ENCODE data around the gene GNRHR. TPM values are rescaled to one million over a fixed set of nuclear protein-coding genes. Genes with fewer than 3 reads are reported as not detected.
"Not testable (repeated sequence)": the region's sequence is repeated elsewhere in the genome, so short reads cannot be mapped to it uniquely, and the experiment has no call there.

The GNRHR gene
- total RNA-seq, 1 donor from 2014 or later: not detected

DNA sequence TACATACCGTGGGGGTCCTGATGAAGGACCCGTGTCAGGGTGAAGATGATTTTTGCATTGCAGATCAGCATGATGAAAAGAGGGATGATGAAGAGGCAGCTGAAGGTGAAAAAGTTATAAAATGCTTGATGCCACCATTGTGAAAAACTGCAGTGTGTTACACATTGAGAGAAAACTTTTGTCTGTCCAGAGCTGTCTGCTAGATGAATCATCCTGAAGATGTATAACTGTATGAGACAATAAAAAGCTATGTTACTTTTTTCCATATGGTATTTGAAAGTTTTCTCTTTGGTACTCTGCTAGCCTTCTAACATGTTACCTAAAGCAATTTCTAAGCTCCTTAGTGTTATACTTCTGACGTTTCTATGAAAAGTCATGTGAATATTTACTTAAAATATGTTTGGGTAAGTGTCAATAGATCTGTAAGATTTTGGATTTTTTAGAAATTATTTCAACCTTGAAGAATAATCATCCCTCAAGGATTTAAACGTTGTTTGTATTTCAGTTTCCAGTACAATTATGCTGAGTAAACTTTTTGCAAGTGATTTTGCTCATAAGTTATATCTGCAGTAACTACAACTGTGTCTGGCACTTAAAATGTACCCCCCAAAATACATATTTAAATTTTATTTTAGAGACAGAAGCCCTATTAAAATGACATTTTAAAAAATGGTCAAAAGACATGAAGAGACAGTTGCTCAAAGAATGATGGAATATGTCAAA is 9.5 kb downstream of the GNRHR start:
- peaks cover 4% of the 10 kb centered on the region for H3K36me3 Mint-ChIP-seq
- H3K27me3 Mint-ChIP-seq: no peaks in the 10 kb centered on the region
- DNase-seq (ENCODE audit: extremely low spot score, unreplicated experiment): no peak
- H3K27ac Mint-ChIP-seq: no peak overlapping the region
- H3K4me1 Mint-ChIP-seq (ENCODE audit: unreplicated experiment): no peaks in the 10 kb centered on the region
- TF ChIP-seq, protein P1, sequence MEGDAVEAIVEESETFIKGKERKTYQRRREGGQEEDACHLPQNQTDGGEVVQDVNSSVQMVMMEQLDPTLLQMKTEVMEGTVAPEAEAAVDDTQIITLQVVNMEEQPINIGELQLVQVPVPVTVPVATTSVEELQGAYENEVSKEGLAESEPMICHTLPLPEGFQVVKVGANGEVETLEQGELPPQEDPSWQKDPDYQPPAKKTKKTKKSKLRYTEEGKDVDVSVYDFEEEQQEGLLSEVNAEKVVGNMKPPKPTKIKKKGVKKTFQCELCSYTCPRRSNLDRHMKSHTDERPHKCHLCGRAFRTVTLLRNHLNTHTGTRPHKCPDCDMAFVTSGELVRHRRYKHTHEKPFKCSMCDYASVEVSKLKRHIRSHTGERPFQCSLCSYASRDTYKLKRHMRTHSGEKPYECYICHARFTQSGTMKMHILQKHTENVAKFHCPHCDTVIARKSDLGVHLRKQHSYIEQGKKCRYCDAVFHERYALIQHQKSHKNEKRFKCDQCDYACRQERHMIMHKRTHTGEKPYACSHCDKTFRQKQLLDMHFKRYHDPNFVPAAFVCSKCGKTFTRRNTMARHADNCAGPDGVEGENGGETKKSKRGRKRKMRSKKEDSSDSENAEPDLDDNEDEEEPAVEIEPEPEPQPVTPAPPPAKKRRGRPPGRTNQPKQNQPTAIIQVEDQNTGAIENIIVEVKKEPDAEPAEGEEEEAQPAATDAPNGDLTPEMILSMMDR (conservative IDR thresholded peaks at IDR 0.05): no peak
- H3K9me3 Mint-ChIP-seq: no peaks in the 10 kb centered on the region
- no peak overlapping the region for H3K4me3 Mint-ChIP-seq

DNA sequence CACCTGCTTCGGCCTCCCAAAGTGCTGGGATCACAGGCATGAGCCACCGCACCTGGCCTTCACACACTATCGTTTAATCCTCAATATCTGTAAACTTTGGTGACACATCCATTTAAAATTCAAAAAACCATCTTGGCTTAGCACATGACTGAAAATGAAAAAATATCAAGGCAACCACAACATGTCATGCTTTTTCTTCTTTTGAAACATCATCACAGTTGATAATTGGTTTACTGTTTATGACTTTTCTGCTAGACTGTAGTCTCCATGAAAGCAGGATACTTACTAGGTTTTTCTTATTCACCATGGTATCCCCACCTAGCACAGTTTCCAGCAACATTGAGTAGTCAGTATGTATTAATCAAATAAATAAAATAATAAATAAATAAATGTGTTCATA is 11.0 kb downstream of the GNRHR start:
- no peak for DNase-seq (ENCODE audit: extremely low spot score, unreplicated experiment)
- Mint-ChIP-seq H3K36me3 (peaks cover 4% of the 10 kb centered on the region), H3K9me3 (no peaks in the 10 kb centered on the region), H3K27me3 (no peaks in the 10 kb centered on the region), H3K4me1 (ENCODE audit: unreplicated experiment) (no peaks in the 10 kb centered on the region), H3K27ac (no peak overlapping the region), H3K4me3 (no peak overlapping the region)
- TF ChIP-seq, protein P1 (conservative IDR thresholded peaks at IDR 0.05): no peak

DNA sequence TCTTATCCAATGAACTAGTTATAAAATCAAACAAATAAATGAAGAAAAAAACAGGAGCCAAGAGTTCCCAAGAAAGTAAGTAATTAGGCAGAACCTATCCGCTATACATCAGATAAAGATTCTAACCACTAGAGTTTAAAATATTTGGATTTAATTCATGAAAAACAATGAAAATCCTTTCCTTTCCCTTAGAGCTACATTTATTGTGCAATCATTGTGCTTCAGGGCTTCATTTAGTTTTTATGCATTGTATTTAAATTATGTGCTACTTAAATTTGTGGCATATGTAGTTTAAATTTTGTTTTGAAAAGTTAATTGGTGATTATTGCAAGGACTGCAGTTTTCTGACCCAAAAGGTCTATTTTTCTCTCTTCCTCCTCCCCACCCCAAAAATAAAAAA is 17.9 kb downstream of the GNRHR start:
- H3K36me3 Mint-ChIP-seq: peaks cover 7% of the 10 kb centered on the region
- TF ChIP-seq, protein P1 (conservative IDR thresholded peaks at IDR 0.05): no peak
- H3K27me3 Mint-ChIP-seq: no peaks in the 10 kb centered on the region
- no peaks in the 10 kb centered on the region for H3K4me1 Mint-ChIP-seq (ENCODE audit: unreplicated experiment)
- H3K4me3 Mint-ChIP-seq: no peak overlapping the region
- no peak overlapping the region for H3K27ac Mint-ChIP-seq
- DNase-seq (ENCODE audit: extremely low spot score, unreplicated experiment): no peak
- H3K9me3 Mint-ChIP-seq: no peaks in the 10 kb centered on the region

DNA sequence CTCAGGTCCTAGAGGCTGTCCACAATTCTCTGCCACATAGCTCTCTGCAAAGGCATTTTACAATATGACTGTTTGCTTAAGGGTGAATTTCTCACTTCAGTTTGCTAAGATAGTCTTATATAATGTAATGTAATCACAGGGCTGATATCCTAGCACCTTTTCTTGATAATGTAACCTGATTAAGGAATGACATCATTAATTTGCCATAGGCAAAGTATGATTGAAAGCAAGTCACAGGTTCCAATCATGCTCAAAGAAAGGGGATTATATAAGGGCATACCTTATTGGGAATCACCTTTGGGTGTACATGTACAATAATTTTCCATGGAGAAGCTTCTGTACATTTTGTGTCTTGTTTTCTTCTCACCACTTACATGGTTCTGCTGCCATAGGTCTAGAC is 18.9 kb downstream of the GNRHR start:
- no peak for DNase-seq (ENCODE audit: extremely low spot score, unreplicated experiment)
- H3K9me3 Mint-ChIP-seq: no peaks in the 10 kb centered on the region
- no peaks in the 10 kb centered on the region for H3K4me1 Mint-ChIP-seq (ENCODE audit: unreplicated experiment)
- TF ChIP-seq, protein P1 (conservative IDR thresholded peaks at IDR 0.05): no peak
- H3K27me3 Mint-ChIP-seq: no peaks in the 10 kb centered on the region
- H3K4me3 Mint-ChIP-seq: no peak overlapping the region
- H3K27ac Mint-ChIP-seq: no peak overlapping the region
- H3K36me3 Mint-ChIP-seq: peaks cover 7% of the 10 kb centered on the region

DNA sequence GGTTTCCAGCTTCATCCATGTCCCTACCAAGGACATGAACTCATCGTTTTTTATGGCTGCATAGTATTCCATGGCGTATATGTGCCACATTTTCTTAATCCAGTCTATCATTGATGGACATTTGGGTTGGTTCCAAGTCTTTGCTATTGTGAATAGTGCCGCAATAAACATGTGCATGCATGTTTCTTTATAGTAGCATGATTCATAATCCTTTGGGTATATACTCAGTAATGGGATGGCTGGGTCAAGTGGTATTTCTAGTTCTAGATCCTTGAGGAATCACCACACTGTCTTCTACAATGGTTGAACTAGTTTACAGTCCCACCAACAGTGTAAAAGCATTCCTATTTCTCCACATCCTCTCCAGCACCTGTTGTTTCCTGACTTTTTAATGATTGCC is 23.7 kb downstream of the GNRHR start:
- not testable (repeated sequence) for H3K4me1 Mint-ChIP-seq (ENCODE audit: unreplicated experiment); H3K36me3 Mint-ChIP-seq; DNase-seq (ENCODE audit: extremely low spot score, unreplicated experiment); H3K27me3 Mint-ChIP-seq; H3K27ac Mint-ChIP-seq; H3K9me3 Mint-ChIP-seq; H3K4me3 Mint-ChIP-seq

DNA sequence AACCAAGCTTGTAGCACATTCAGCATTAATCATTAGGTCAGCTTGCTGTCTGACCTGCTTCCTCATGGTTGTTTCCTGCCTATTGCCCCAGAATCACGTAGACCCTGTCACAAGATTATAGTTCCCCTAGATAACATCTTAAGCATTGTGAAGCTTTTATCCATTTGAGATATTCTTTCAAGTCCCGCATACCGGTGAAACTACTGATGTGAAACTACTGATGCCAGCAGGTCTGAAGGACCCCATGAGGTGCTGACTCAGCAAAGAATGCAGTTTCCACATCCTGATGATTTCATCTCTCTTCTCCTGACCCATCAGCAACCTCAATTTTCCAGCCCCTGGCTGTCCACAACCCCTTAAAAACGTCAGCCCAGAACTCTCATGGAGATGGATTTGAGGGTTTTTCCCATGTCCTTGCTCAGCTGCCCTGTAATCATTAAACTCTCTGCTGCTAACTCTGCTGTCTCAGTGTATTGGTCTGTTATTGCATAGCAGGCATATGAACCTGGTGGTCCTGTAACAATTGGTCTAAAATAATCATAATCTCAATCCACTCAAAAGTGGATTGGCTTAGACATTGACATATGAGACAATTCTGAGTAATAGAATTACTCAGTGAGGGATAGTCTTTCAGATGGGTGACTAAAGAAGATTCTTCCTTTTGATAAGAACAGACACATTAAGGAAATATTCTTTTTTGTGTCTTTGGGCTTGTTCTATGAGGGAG is 26.9 kb downstream of the GNRHR start:
- no peak for DNase-seq (ENCODE audit: extremely low spot score, unreplicated experiment)
- no peaks in the 10 kb centered on the region for H3K4me1 Mint-ChIP-seq (ENCODE audit: unreplicated experiment)
- peaks cover 3% of the 10 kb centered on the region for H3K36me3 Mint-ChIP-seq
- H3K27ac Mint-ChIP-seq: peak overlapping the region; percentile 17
- no peaks in the 10 kb centered on the region for H3K9me3 Mint-ChIP-seq
- no peak overlapping the region for H3K4me3 Mint-ChIP-seq
- TF ChIP-seq, protein P1 (conservative IDR thresholded peaks at IDR 0.05): no peak
- H3K27me3 Mint-ChIP-seq: no peaks in the 10 kb centered on the region

Measured in type B pancreatic cell (in vitro differentiated cells).